Suprapubic skin (tissue), 4 donors: ENCODE results near the gene FBXO3. TPM values are rescaled to one million over a fixed set of nuclear protein-coding genes. Genes with fewer than 3 reads are reported as not detected.
"Not testable (repeated sequence)": the region's sequence is repeated elsewhere in the genome, so short reads cannot be mapped to it uniquely, and the experiment has no call there.

Source experiments
- DNase-seq, 2 donors: peaks; one replicate each; pipeline ENCODE4 v3.0.0-alpha.2; 2019; ENCODE audit warnings: low spot score in 2 of 2
- H3K27ac ChIP-seq: fragments of 200-600 bp; sonication (generic); one replicate; pipeline ENCODE4 v1.5.1; 2019
- H3K27me3 ChIP-seq: fragments of 200-600 bp; sonication (generic); one replicate; pipeline ENCODE4 v1.5.1; 2019
- H3K36me3 ChIP-seq: fragments of 200-600 bp; sonication (generic); one replicate; pipeline ENCODE4 v1.5.1; 2019
- H3K4me1 ChIP-seq: fragments of 200-600 bp; sonication (generic); one replicate; pipeline ENCODE4 v1.5.1; 2019
- H3K4me3 ChIP-seq: fragments of 200-600 bp; sonication (generic); one replicate; pipeline ENCODE4 v1.5.1; 2019; ENCODE audit warnings: mild to moderate bottlenecking
- H3K9me3 ChIP-seq: fragments of 200-600 bp; sonication (generic); one replicate; pipeline ENCODE4 v1.5.1; 2019
- EP300 ChIP-seq: sonication (generic); formaldehyde crosslinking; IDR thresholded peaks from one replicate; pipeline ENCODE4 v1.6.1; 2017; ENCODE audit warnings: antibody characterized with exemption
- POLR2A ChIP-seq, 2 donors: fragments of 450-650 bp; IDR thresholded peaks; one replicate each; pipeline ENCODE4 v1.6.1; 2017; ENCODE audit warnings: antibody characterized with exemption in 2 of 2, mild to moderate bottlenecking in 2 of 2, moderate library complexity in 2 of 2
- POLR2AphosphoS5 ChIP-seq, 3 donors: sonication (generic); formaldehyde crosslinking; IDR thresholded peaks; one replicate each; pipeline ENCODE4 v1.6.1; 2017; ENCODE audit warnings: antibody characterized with exemption in 3 of 3
- WGBS: methylation state at CpG from one replicate; pipeline ENCODE4 v1.1.5; 2018; 5-methylcytosine and 5-hydroxymethylcytosine counted together
- total RNA-seq, 4 donors: library from RNA; depleted of rRNA; stranded (reverse); fragments of >200 nt; gene quantifications; one replicate each; pipeline ENCODE4 v1.1.0, GENCODE V29; 2016
- TF ChIP-seq, protein P1 (sequence below), 2 donors: fragments of 200-600 bp in 1 of 2; fragments of 450-650 bp in 1 of 2; sonication (generic) in 1 of 2; IDR thresholded peaks; one replicate each; pipeline ENCODE4 v1.5.1; 2016 to 2019; ENCODE audit warnings: antibody characterized with exemption in 2 of 2, mild to moderate bottlenecking in 1 of 2, moderate library complexity in 1 of 2

FBXO3 gene, protein sequence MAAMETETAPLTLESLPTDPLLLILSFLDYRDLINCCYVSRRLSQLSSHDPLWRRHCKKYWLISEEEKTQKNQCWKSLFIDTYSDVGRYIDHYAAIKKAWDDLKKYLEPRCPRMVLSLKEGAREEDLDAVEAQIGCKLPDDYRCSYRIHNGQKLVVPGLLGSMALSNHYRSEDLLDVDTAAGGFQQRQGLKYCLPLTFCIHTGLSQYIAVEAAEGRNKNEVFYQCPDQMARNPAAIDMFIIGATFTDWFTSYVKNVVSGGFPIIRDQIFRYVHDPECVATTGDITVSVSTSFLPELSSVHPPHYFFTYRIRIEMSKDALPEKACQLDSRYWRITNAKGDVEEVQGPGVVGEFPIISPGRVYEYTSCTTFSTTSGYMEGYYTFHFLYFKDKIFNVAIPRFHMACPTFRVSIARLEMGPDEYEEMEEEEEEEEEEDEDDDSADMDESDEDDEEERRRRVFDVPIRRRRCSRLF
- total RNA-seq, result 10 to 100 TPM; 35.4 to 47.5 (median 44.3) TPM

DNA sequence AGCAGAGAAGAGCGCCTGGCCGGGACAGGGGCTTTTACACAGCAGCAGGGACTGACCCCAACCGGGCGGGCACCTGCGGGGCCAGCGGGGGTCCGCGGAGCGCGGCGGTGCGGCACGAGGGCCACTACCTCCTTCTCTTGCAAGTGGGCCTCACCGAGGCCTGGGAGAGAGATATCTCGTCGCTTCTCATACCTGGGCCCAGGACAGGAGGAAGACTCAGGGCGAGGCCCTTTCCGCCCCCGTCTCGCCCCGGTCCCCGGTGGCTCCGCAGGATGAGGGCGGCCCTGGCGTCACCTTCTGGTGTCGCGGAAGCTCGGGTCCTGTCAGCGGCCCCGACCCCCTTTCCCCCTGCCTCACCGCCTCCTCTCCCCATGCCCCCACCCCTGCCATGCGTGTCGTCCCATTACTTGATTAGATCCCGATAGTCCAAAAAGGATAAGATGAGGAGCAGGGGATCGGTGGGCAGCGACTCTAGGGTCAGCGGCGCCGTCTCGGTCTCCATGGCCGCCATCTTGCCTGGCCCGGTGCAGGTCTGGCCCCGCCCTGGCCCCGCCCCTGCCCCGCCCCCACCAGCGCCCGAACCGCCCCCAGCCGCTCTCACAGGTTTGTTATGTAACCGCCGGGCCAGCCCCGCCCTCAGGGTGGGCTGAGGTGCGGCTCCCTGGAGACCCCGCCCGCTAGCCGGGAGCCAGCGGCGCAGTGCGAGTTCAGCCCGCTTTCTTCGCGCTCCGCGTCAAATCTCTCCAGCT lies at the start of gene FBXO3:
FBXO3 (minus strand) TSS at position 534 of the 749 bp plus-strand sequence; CDS start at position 511, 23 bp downstream.
- Histone ChIP-seq H3K27ac (peak within 1 kb of the TSS; percentile 56), H3K4me1 (peaks cover 36% of the 10 kb centered on the region), H3K4me3 (peak within 1 kb of the TSS; percentile 68), H3K9me3 (no peaks in the 10 kb centered on the region), H3K27me3 (no peaks in the 10 kb centered on the region), H3K36me3 (peaks cover 12% of the 10 kb centered on the region)
- WGBS, result 1% methylated on average over 18 of the region's 64 CpGs
- peak; percentile 89 to 92 for DNase-seq
- TF ChIP-seq POLR2A (IDR thresholded peaks at IDR 0.05) (no peak), POLR2AphosphoS5 (IDR thresholded peaks at IDR 0.05) (no peak), EP300 (no peak)
- TF ChIP-seq, protein P1, sequence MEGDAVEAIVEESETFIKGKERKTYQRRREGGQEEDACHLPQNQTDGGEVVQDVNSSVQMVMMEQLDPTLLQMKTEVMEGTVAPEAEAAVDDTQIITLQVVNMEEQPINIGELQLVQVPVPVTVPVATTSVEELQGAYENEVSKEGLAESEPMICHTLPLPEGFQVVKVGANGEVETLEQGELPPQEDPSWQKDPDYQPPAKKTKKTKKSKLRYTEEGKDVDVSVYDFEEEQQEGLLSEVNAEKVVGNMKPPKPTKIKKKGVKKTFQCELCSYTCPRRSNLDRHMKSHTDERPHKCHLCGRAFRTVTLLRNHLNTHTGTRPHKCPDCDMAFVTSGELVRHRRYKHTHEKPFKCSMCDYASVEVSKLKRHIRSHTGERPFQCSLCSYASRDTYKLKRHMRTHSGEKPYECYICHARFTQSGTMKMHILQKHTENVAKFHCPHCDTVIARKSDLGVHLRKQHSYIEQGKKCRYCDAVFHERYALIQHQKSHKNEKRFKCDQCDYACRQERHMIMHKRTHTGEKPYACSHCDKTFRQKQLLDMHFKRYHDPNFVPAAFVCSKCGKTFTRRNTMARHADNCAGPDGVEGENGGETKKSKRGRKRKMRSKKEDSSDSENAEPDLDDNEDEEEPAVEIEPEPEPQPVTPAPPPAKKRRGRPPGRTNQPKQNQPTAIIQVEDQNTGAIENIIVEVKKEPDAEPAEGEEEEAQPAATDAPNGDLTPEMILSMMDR (IDR thresholded peaks at IDR 0.05), result no peak

DNA sequence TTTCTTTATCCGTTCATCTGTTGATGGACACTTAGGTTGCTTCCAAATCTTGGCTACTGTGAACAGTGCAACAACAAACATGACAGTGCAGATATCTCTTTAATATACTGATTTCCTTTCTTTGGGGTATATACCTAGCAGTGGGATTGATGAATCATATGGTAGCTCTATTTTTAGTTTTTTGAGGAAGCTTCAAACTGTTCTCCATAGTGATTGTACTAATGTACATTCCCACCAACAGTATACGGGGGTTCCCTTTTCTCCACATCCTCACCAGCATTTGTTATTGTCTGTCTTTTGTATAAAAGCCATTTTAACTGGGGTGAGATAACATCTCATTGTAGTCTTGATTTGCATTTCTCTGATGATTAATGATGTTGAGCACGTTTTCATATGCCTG lies 48.7 kb upstream of the FBXO3 start:
- not testable (repeated sequence) for H3K9me3 ChIP-seq, H3K4me3 ChIP-seq, H3K4me1 ChIP-seq, DNase-seq, H3K36me3 ChIP-seq, H3K27ac ChIP-seq
- peaks cover 70% of the 10 kb centered on the region for H3K27me3 ChIP-seq
- 59% methylated on average over 3 of the region's 3 CpGs for WGBS

DNA sequence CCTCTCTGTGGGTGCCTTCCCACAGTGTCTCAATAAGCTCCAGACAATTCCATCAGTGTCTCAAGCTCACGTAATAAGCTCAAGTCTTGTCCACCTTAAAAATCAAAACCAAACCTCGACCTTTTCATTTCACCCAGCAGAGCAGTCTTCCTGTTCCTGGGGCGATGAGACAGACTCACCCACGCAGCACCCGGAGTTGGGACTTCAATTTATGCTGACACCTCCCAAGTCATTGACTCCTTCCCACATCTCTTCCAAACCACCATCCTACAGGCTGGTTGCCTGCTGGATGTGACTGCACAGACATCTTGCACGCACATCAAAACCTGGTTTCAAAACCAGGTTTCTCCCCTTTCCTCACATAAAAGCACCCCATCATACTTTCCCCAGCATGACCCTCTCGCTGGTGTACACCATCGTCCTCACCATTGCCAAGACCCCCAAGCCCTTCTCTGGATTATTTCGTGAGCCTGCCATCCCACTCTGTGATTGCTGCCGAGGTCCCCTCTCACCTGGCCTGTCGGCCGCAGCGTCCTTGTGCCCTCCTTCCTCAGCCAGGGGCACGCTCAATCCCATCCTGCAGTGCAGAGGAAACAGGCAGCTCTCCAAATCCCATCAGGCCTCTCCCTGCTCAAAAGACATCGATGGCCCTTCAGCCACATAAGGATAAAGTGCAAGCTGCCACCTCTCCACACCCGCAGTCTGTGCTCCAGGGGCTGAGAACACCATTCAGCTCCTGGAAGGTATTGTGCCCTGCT lies 45.1 kb upstream of the FBXO3 start:
- no peak overlapping the region for H3K27ac ChIP-seq
- H3K9me3 ChIP-seq, result no peaks in the 10 kb centered on the region
- 67% methylated on average over 16 of the region's 16 CpGs for WGBS
- TF ChIP-seq POLR2A (IDR thresholded peaks at IDR 0.05) (no peak), EP300 (no peak), POLR2AphosphoS5 (IDR thresholded peaks at IDR 0.05) (no peak)
- TF ChIP-seq, protein P1 (IDR thresholded peaks at IDR 0.05), result no peak
- no peaks in the 10 kb centered on the region for H3K4me1 ChIP-seq
- no peak overlapping the region for H3K4me3 ChIP-seq
- no peaks in the 10 kb centered on the region for H3K36me3 ChIP-seq
- no peak for DNase-seq
- H3K27me3 ChIP-seq, result peaks cover 47% of the 10 kb centered on the region

DNA sequence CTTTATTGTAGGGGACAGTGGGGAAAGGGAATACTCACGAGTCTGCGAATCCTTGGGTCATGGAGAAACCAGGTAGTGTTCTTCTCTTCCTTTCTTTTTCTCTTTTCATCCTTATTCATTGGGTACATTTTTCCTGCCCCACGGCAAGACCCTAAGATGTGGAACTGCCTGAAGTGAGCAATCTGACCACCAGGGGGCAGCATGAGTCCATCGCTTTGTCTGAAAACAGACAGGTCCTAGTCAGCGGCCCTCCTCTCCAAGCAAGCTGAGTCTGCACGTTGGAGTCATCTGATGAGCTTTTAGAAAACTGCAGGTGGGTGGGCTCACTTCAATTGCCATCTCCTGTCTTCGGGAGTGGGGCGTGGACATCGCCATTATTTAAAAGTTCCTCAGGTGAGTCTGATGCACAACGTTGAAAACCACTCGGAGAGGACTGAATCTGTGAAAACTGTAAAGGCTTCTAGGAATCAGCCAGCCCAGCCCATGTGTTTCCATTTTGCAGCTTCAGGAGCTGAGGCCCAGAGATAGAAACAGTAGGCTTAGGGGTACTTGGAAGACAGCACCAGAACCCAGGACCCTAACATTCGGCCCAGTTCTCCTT lies 34.0 kb upstream of the FBXO3 start:
- peak; percentile 91 for DNase-seq
- no peak for TF ChIP-seq POLR2AphosphoS5 (IDR thresholded peaks at IDR 0.05)
- TF ChIP-seq, protein P1 (IDR thresholded peaks at IDR 0.05), result peak; percentile 87 to 92
- Histone ChIP-seq H3K27me3 (peaks cover 3% of the 10 kb centered on the region), H3K4me3 (no peak overlapping the region), H3K4me1 (no peaks in the 10 kb centered on the region), H3K27ac (no peak overlapping the region), H3K9me3 (no peaks in the 10 kb centered on the region), H3K36me3 (no peaks in the 10 kb centered on the region)
- 25% methylated on average over 12 of the region's 12 CpGs for WGBS

DNA sequence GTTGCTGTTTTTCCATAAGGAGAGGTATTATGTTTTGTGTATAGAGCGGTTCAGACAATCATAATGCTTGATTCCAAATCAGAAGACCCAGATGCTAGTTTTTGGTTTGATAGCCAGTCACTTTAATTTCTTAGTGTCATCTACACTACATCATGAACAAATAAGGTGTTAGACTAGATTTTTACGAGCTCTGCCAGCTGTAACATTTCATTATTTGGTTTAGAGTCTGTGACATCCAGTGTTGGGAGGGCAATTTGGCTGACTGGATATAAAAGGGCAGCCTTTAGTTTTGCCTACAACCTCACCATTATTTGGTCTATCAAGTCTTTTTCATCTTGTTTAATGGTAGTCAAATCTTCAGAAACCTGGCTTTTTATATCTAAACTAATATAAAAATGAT lies 30.2 kb upstream of the FBXO3 start:
- H3K4me3 ChIP-seq, result no peak overlapping the region
- no peaks in the 10 kb centered on the region for H3K36me3 ChIP-seq
- no peaks in the 10 kb centered on the region for H3K9me3 ChIP-seq
- no peak for DNase-seq
- WGBS, result 76% methylated on average over 2 of the region's 2 CpGs
- H3K27ac ChIP-seq, result no peak overlapping the region
- peaks cover 11% of the 10 kb centered on the region for H3K4me1 ChIP-seq
- TF ChIP-seq POLR2A (IDR thresholded peaks at IDR 0.05), result no peak
- TF ChIP-seq, protein P1 (IDR thresholded peaks at IDR 0.05), result no peak
- TF ChIP-seq POLR2AphosphoS5 (IDR thresholded peaks at IDR 0.05), result no peak
- no peak for TF ChIP-seq EP300
- peaks cover 38% of the 10 kb centered on the region for H3K27me3 ChIP-seq
